Thyroid gland (tissue), 4 donors: ENCODE results near the gene SPAG17. TPM values are rescaled to one million over a fixed set of nuclear protein-coding genes. Genes with fewer than 3 reads are reported as not detected.

Experiments used
- DNase-seq, 2 donors: peaks; one replicate each; pipeline ENCODE4 v3.0.0-alpha.2; 2019
- H3K27ac ChIP-seq, 3 donors: fragments of 200-600 bp; sonication (generic); 1 replicate in 2 of 3; 2 replicates in 1 of 3; pipeline ENCODE4 v1.5.1; 2016 to 2019; ENCODE audit warnings: mild to moderate bottlenecking in 1 of 3, moderate library complexity in 1 of 3
- H3K27me3 ChIP-seq: fragments of 200-600 bp; sonication (generic); one replicate; pipeline ENCODE4 v1.5.1; 2019
- H3K36me3 ChIP-seq, 2 donors: fragments of 200-600 bp; sonication (generic); one replicate each; pipeline ENCODE4 v1.5.1; 2016 to 2019
- H3K4me1 ChIP-seq, 2 donors: fragments of 200-600 bp; sonication (generic); one replicate each; pipeline ENCODE4 v1.5.1; 2017 to 2019
- H3K4me3 ChIP-seq, 3 donors: fragments of 200-600 bp; sonication (generic); replicated peaks in 1 of 3; 1 replicate in 2 of 3; 2 replicates in 1 of 3; pipeline ENCODE4 v1.5.1; 2016; ENCODE audit warnings: mild to moderate bottlenecking in 1 of 3
- H3K9me3 ChIP-seq: fragments of 200-600 bp; sonication (generic); one replicate; pipeline ENCODE4 v1.5.1; 2017
- CTCF ChIP-seq, 6 experiments: fragments of 200-600 bp in 3 of 6; fragments of 450-650 bp in 3 of 6; sonication (generic) in 3 of 6; IDR thresholded peaks; one replicate each; pipeline ENCODE4 v1.5.1; 2016 to 2019; ENCODE audit warnings: antibody characterized with exemption in 6 of 6, mild to moderate bottlenecking in 2 of 6, inconsistent platforms in 1 of 6, moderate library complexity in 1 of 6
- POLR2A ChIP-seq, 2 donors: fragments of 450-650 bp; IDR thresholded peaks; one replicate each; pipeline ENCODE4 v1.6.1; 2017; ENCODE audit warnings: antibody characterized with exemption in 2 of 2, mild to moderate bottlenecking in 2 of 2, moderate library complexity in 1 of 2
- WGBS, 2 donors: methylation state at CpG; one replicate each; pipeline ENCODE4 v1.1.5; 2017; 5-methylcytosine and 5-hydroxymethylcytosine counted together
- intact Hi-C: fragments of 100-400 bp; cut with DNase I; formaldehyde crosslinking; loops from one replicate; pipeline ENCODE4 v1.15.1; 2023
- total RNA-seq, 4 donors: library from RNA; depleted of rRNA; stranded (reverse); fragments of >200 nt; gene quantifications; one replicate each; pipeline ENCODE4 v1.2.3, GENCODE V29; 2016

The SPAG17 gene
- total RNA-seq, 4 donors from 2014 or later: 0.81 to 14.6 (median 8.5) TPM

- no peaks in the 10 kb centered on the region for H3K4me1 ChIP-seq
- WGBS, 2 donors: 82 to 85% methylated on average over 3 of the region's 3 CpGs
- intact Hi-C loops: no loop called here
Observed at GRCh38 chr1:117959364-117959763, 225.7 kb downstream of the SPAG17 start.

GRCh38 chr1:117952386-117952785 is 232.6 kb downstream of the SPAG17 start:
- WGBS, 2 donors: 94 to 96% methylated on average over 1 of the region's 1 CpG
- Histone ChIP-seq H3K4me1 (no peaks in the 10 kb centered on the region), H3K27ac (no peak overlapping the region), H3K9me3 (no peaks in the 10 kb centered on the region), H3K36me3 (peaks cover 40 to 61% of the 10 kb centered on the region in 2 donors), H3K4me3 (no peak overlapping the region), H3K27me3 (no peaks in the 10 kb centered on the region)
- intact Hi-C loops: no loop called here
- no peak for TF ChIP-seq POLR2A (IDR thresholded peaks at IDR 0.05)
- TF ChIP-seq CTCF (IDR thresholded peaks at IDR 0.05): no peak
- no peak for DNase-seq

More at GRCh38 chr1:117959364-117959763, 225.7 kb downstream of the SPAG17 start:
- peaks cover 18 to 27% of the 10 kb centered on the region in 2 donors for H3K36me3 ChIP-seq
- no peak overlapping the region for H3K27ac ChIP-seq
- H3K27me3 ChIP-seq: no peaks in the 10 kb centered on the region
- no peak for TF ChIP-seq CTCF (IDR thresholded peaks at IDR 0.05)
- TF ChIP-seq POLR2A (IDR thresholded peaks at IDR 0.05): no peak
- DNase-seq: no peak
- H3K9me3 ChIP-seq: no peaks in the 10 kb centered on the region
- H3K4me3 ChIP-seq: no peak overlapping the region

DNA sequence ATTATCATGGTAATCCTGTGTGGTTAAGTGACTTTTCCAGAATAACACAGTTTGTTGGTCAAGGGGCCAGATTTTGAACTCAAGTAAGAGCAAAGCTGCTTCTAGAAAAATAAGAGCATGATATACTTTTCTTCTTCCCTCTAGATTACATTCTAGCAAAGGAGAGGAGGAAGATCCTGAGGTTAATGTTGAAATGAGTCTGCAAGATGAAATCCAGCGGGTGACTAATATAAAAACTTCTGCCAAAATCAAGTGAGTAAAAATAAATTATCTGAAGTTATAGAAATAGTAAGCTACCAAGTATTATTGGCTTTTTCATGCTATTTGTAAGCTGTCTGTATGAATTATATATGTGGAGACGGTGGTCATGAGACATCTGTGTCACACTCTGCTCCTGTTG is 242.7 kb downstream of the SPAG17 start:
- Histone ChIP-seq H3K27ac (no peak overlapping the region), H3K27me3 (no peaks in the 10 kb centered on the region), H3K36me3 (peaks cover 50 to 65% of the 10 kb centered on the region in 2 donors), H3K4me1 (no peaks in the 10 kb centered on the region), H3K4me3 (no peak overlapping the region), H3K9me3 (no peaks in the 10 kb centered on the region)
- intact Hi-C loops: no loop called here
- 94 to 96% methylated on average over 2 of the region's 2 CpGs for WGBS, 2 donors
- TF ChIP-seq POLR2A (IDR thresholded peaks at IDR 0.05): no peak
- no peak for TF ChIP-seq CTCF (IDR thresholded peaks at IDR 0.05)
- no peak for DNase-seq

DNA sequence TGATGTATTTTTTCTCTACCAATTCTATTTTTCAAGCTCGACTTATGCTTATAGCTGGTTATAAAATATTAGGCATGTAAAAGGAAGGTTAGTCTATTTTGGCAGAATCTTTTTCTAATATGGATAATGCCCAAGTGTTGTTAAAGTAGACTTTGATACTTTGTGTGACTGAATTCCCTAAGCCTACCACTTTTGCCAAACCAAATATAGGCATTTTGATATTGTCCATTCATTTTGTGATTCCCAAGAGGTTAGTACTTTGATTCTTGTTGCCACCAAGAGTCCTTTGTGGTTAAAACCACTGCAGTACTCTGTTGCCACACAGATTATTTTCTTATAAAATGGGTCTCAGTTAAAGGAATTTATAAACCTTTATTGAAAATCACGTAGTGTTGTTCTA is 251.3 kb downstream of the SPAG17 start:
- no peaks in the 10 kb centered on the region for H3K27me3 ChIP-seq
- H3K9me3 ChIP-seq: no peaks in the 10 kb centered on the region
- H3K4me1 ChIP-seq: peaks cover 0 to 16% of the 10 kb centered on the region in 2 donors
- intact Hi-C loops: no loop called here
- H3K27ac ChIP-seq: no peak overlapping the region
- peaks cover 6 to 14% of the 10 kb centered on the region in 2 donors for H3K36me3 ChIP-seq
- TF ChIP-seq POLR2A (IDR thresholded peaks at IDR 0.05) (no peak), CTCF (IDR thresholded peaks at IDR 0.05) (no peak)
- WGBS, 2 donors: 93 to 96% methylated on average over 2 of the region's 2 CpGs
- no peak for DNase-seq
- no peak overlapping the region for H3K4me3 ChIP-seq

DNA sequence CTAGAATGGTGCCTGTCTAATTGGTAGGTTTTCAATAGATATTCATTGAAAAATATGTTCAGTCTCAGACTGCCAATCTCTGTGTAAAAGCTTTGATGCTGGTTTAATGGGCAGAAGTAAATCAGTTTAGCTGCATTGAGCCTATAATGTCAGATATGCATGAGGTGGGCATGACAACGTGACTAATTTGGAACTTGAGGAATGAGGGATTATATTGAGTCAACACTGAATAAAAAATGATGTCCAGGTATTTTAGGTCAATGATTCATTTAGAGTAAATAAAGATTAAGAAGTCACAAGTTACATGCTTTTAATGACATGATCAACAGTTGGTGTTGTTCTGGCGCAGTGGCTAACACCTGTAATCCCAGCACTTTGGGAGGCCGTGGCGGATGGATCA is 252.5 kb downstream of the SPAG17 start:
- Histone ChIP-seq H3K27ac (no peak overlapping the region), H3K9me3 (no peaks in the 10 kb centered on the region), H3K36me3 (peaks cover 0 to 3% of the 10 kb centered on the region in 2 donors), H3K4me1 (peaks cover 9 to 23% of the 10 kb centered on the region in 2 donors), H3K27me3 (no peaks in the 10 kb centered on the region), H3K4me3 (no peak overlapping the region)
- intact Hi-C loops: no loop called here
- no peak for DNase-seq
- TF ChIP-seq CTCF (IDR thresholded peaks at IDR 0.05) (no peak), POLR2A (IDR thresholded peaks at IDR 0.05) (no peak)
- WGBS, 2 donors: 93 to 98% methylated on average over 4 of the region's 4 CpGs
